C4-2B (cell line): ENCODE results near the gene KCNAB1.

Source experiments
- H3K27ac ChIP-seq: fragments of 450-650 bp; 2 replicates; pipeline ENCODE4 v1.5.1; 2017
- ZFX ChIP-seq: fragments of 450-650 bp; IDR thresholded peaks from 2 replicates; pipeline ENCODE4 v1.6.1; 2017
- TF ChIP-seq, protein P1 (sequence below): fragments of 450-650 bp; conservative IDR thresholded peaks from 2 replicates; pipeline ENCODE4 v1.5.1; 2017; ENCODE audit warnings: mild to moderate bottlenecking

The KCNAB1 gene

DNA sequence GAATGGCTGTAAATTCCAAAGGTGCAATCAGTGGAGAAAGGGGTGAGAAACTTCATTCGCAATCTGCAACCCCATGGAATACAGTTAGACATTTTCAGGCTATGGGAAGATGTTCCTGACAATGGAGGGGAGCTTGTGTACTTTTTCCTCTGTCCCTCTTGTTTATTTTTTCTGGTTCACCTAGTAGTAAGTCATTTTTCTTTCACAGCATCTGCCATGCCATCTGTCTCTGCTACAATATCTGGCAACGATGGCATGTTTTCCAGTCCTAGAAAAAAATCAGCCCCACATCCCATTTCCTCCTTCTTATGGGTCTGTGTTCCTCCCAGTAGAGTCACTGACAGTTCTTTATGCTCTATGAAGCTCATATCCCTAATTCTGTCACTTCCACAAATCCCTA lies 358.5 kb downstream of the KCNAB1 start:
- H3K27ac ChIP-seq: no peak overlapping the region
- TF ChIP-seq ZFX: no peak
- TF ChIP-seq, protein P1, sequence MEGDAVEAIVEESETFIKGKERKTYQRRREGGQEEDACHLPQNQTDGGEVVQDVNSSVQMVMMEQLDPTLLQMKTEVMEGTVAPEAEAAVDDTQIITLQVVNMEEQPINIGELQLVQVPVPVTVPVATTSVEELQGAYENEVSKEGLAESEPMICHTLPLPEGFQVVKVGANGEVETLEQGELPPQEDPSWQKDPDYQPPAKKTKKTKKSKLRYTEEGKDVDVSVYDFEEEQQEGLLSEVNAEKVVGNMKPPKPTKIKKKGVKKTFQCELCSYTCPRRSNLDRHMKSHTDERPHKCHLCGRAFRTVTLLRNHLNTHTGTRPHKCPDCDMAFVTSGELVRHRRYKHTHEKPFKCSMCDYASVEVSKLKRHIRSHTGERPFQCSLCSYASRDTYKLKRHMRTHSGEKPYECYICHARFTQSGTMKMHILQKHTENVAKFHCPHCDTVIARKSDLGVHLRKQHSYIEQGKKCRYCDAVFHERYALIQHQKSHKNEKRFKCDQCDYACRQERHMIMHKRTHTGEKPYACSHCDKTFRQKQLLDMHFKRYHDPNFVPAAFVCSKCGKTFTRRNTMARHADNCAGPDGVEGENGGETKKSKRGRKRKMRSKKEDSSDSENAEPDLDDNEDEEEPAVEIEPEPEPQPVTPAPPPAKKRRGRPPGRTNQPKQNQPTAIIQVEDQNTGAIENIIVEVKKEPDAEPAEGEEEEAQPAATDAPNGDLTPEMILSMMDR: no peak

- TF ChIP-seq ZFX: no peak
- TF ChIP-seq, protein P1: no peak
Measured at GRCh38 chr3:156479604-156480003, 359.2 kb downstream of the KCNAB1 start.

DNA sequence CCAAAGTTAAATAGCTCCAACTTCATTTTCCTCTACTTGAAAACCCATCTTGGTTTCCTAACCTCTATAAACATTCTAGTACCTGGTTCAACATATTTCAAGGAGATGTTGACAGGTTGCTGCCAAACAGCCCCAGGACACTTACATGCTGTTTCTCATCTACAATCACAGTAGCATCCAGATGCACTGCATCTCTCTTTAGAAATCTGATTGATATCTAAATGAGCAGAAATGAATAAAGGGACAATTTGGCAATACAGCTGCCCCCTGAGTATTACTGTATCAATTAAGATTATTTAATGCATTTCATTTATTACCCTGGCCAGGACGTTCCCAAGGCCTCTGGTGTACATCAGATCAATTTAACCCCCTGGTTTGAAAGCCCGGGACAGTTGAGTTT lies 360.6 kb downstream of the KCNAB1 start:
- TF ChIP-seq, protein P1: no peak
- TF ChIP-seq ZFX: no peak
- H3K27ac ChIP-seq: no peak overlapping the region

More at GRCh38 chr3:156479604-156480003, 359.2 kb downstream of the KCNAB1 start:
- H3K27ac ChIP-seq: no peak overlapping the region

GRCh38 chr3:156483002-156483401 lies 362.6 kb downstream of the KCNAB1 start:
- H3K27ac ChIP-seq: no peak overlapping the region
- no peak for TF ChIP-seq ZFX
- TF ChIP-seq, protein P1: no peak

DNA sequence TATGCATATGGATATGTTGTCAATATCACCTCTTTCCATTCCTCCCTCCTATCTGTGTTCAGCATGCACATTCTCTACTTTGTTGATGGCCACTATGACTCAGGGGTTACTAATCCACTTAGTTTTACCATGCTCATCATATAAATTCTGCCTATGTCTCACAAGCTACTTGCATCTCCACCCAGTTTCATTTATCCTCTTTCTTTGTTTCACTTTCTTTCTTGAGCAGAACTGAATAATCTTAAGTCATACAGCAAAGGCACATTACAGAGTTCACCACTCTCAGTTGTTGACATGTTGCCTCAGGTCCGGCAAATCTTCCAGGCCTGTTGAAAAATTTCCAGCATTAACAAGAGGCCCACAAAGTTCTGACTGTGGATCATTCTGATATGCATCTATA lies 363.0 kb downstream of the KCNAB1 start:
- TF ChIP-seq, protein P1: no peak
- no peak for TF ChIP-seq ZFX
- H3K27ac ChIP-seq: no peak overlapping the region

DNA sequence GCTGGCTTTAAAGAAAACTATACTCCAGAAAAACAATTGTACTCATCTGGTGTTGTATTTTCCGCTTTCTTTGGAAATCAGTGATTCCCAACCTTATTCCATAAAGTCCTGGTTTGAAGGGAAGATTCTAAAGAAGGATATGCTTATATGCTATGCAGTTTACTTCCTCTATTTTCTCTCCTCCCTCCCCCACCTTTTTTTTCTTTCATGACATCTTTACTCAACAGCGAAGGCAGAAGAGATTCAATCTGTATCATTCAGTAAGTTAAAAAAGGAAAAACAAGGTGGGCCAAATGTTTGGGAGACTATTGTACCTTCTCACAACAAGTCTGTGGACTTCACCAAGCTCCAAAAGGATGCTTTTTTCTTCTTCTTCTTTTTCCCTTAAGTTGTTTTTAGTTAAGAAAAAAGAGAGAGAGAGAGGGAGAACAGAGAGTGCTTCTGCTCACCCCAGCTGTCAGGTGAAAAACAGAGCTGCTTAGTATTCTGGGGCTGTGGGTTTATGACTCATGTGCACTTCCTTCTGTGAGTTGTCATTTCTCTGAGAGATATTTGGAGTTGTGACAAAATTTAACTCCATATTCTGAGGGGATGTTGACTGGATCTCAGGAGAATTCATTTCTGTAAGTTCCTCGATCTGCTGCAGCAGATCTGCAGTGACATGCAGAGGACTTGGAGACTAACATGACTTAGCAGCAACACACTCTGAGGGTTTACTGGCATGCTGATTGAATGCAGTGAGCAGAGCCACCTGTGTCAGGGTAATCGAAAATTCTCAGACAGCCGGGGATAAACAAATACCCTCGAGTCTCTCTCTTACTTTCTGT lies 363.8 kb downstream of the KCNAB1 start:
- H3K27ac ChIP-seq: no peak overlapping the region
- TF ChIP-seq, protein P1: no peak
- no peak for TF ChIP-seq ZFX

- TF ChIP-seq ZFX: no peak
- TF ChIP-seq, protein P1: no peak
Measured at GRCh38 chr3:156488767-156489166, 368.4 kb downstream of the KCNAB1 start.

More at GRCh38 chr3:156488767-156489166, 368.4 kb downstream of the KCNAB1 start:
- H3K27ac ChIP-seq: no peak overlapping the region
